Dedifferentiated amniotic fluid mesenchymal stem cell (primary cell): Measurements from ENCODE around the gene GSAP.

ENCODE experiments used
- DNase-seq: peaks from one replicate; pipeline ENCODE4 v3.0.0-alpha.2; 2016; ENCODE audit errors: extremely low spot score

The GSAP gene

GRCh38 chr7:77409005-77409738 is 7.0 kb downstream of the GSAP start:
- DNase-seq, result no peak

GRCh38 chr7:77407906-77408305 is 8.2 kb downstream of the GSAP start:
- DNase-seq, result no peak

DNA sequence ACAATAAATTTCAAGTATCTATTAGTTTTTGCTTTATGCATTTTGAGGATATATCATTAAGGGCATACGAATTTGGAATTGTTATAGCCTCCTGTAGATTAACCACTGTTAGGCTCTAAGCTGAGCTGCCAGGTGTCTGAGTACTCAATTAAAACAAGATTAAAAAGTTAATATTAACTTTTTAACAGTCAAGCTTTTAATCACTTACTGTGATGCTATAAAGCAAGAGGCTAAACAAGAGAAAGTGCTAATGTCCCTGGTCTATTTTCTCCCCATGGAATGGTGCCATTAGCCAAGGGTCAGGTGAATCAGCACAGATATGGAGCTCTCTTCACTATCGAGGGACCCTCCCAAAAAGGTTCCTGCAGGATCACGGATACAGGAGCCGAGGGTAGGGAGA is 9.7 kb downstream of the GSAP start:
- DNase-seq, result no peak

DNA sequence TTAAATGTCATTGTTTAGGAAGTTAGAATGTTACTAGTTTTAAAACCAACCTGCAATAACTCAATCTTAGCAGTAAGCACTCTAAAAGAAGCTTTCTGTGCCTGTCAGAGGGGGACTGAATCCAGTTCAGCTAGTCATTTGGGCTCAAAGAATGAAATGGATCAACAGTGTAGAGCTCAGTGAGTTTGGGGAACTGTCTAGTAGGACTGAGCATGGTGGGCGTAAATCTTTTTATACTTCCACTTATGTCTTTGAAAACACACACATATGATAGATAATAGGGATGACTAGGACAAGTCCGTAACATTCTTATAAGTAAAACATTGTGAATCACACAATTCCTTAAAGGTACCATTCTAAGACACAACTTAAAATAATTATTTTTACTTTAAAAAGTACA is 11.5 kb downstream of the GSAP start:
- DNase-seq, result no peak

- DNase-seq, result no peak
These were observed 12.2 kb downstream of the GSAP start for GRCh38 chr7:77403957-77404356.

GRCh38 chr7:77402818-77403217 is 13.3 kb downstream of the GSAP start:
- no peak for DNase-seq

GRCh38 chr7:77401002-77401401 is 15.1 kb downstream of the GSAP start:
- DNase-seq, result no peak

- DNase-seq, result no peak
These were observed 16.3 kb downstream of the GSAP start for GRCh38 chr7:77399816-77400215.

- DNase-seq, result no peak
These were observed 19.1 kb downstream of the GSAP start for GRCh38 chr7:77396894-77397547.

DNA sequence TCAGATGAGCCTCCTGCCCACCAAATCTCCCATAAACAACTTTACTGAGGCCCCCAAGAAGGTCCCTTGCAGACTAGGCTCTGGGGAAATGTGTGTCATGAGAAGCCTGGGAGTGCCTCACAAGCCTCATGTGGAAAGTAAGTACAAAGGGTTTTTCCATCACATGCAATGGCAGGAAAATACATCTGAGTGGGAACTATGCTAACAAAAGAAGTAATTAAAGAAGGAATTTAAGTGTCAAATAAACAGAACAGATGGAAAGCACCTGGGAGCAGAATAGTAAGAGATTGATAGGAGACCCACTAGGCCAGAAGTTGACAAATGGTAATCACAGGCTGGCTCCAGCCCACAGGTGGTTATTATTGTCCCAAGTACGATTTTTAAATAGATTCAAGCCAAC is 20.5 kb downstream of the GSAP start:
- DNase-seq, result no peak

DNA sequence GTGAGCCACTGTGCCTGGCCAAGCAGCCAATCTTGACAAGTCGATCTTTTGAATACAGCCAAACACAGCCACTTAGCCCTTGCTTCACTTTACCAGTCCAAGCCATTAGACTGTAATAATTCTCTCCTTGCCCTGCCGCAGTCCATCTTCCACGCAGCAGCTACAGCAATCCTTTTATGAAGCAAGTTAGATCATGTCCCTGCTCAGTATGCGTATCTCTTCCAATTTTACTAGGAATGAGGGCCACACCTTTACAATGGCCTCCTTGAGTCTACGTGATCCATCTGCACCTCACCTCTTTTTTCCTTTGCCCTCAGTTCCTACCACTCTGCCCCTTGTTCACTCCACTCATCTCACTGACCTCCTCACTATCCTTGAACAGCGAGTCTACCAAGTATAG is 22.2 kb downstream of the GSAP start:
- DNase-seq, result no peak

GRCh38 chr7:77393261-77393660 is 22.9 kb downstream of the GSAP start:
- DNase-seq, result no peak

- DNase-seq, result no peak
These were observed 24.9 kb downstream of the GSAP start for GRCh38 chr7:77391230-77391629.

DNA sequence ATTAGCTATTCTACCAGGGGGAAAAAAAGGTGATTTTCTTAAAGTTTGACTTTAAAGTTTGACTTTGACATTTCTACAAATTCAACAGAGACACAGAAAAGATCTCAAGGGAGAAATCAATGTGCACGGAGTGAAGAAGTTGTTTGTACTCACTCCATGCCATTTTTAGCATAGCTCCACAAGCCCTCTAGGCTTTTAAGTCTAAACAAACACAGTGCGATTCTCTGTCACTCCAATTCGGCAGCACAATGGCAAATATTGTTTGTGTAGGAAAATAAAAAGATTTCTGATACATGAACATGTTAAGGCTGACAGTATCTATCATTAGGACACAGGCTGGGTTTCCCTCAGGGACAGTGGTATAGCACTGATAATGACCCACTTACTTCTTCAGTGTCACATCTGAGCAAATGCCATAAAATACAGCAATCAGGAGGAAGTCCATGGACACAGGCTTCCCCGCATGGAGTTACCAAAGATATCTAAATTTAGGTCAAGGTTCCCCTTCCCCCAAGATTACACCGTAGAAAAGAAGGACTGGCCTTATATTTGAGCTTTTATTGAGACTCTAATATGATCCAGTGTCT is 28.0 kb downstream of the GSAP start:
- DNase-seq, result no peak

DNA sequence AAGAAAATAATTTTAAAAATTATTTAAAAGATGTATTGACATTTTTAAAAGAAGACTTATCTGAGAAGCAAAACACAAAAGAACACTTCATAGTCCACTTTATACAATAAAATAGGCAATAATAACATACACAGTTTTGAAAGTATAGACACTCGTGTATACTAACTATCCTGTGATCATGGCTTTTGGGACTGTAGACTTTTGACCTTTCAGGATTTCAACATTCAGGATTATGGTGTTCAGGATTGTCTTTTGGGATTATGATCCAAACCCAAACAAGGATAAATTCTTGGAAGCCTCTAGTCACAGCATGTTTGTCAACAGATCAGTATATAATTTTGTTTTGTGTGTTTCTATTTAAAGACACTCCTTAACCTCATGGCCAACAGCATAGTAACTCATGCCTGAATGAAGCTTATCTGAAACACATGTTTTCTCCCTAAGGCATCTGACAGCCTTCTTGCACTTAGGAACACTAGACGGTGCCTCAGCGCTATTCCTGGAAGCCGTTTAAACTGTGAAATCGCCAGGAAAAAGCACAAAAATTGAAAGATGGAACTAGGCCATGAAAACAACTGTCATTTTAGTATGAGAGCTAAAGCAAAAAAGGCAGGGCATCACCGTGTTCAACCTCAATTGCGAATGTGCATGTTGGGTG is 29.9 kb downstream of the GSAP start:
- DNase-seq, result peak; percentile 38

GRCh38 chr7:77383333-77383740 is 32.8 kb downstream of the GSAP start:
- no peak for DNase-seq

- DNase-seq, result no peak
These were observed 33.6 kb downstream of the GSAP start for GRCh38 chr7:77382532-77382931.

- DNase-seq, result no peak
These were observed 37.6 kb downstream of the GSAP start for GRCh38 chr7:77378584-77378983.

- DNase-seq, result no peak
These were observed 45.5 kb downstream of the GSAP start for GRCh38 chr7:77370606-77371005.

DNA sequence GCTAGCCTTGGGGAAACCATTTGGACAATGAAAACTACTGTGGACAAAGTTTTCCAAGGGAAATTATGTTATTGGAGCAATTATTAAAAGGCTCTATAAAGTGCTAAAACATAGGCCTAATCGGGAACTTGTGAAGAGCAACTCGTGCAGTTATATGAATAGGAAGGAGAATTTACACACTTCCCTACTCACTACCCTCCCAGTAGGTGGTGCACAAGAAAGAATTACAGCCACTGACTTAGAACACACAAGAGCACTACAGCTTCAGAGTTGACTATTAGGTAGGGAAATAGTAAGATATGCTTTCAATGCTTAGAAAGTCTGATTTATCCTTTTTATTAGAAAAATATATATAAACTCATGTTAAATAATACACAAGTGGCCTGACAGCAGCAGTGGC is 47.2 kb downstream of the GSAP start:
- DNase-seq, result no peak

- DNase-seq, result no peak
These were observed 48.2 kb downstream of the GSAP start for GRCh38 chr7:77367976-77368375.

- DNase-seq, result no peak
These were observed 53.2 kb downstream of the GSAP start for GRCh38 chr7:77362905-77363304.

DNA sequence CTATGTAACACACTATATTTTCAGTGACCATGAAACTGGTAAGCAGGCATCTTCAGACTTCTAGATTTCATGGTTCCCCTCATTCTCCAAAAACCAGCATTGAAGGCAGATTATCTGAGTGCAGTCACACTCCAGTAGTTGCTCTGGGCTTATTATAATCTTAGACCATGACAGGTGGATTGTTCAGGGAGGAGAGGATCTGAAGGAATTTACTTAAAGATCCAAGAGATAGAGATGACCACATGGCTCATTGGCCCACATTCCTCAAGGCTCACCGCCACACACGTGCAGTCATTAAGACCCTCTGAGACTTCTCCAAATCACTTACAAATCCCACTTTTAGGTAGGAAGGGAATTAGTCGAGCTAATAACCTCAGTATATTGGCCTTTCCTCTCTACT is 55.2 kb downstream of the GSAP start:
- no peak for DNase-seq
